ENCODE results near the gene IKZF2.

- TF ChIP-seq CTCF (IDR thresholded peaks at IDR 0.05) (no peak), REST (IDR thresholded peaks at IDR 0.05; ENCODE audit: insufficient read depth in 1 of 2, low read depth in 2 of 2, low read length in 1 of 2) (no peak), POLR2AphosphoS5 (IDR thresholded peaks at IDR 0.05; ENCODE audit: low read depth, low read length) (no peak), TCF7L2 (IDR thresholded peaks at IDR 0.05; ENCODE audit: low read depth, low read length) (no peak), SIN3A (IDR thresholded peaks at IDR 0.05; ENCODE audit: borderline replicate concordance, insufficient read depth, low read depth, low read length) (no peak)
These were observed 152.6 kb downstream of the IKZF2 start for GRCh38 chr2:212998626-212999359.
